CD4-positive, alpha-beta T cell treated with Interleukin-2 at 100 ng/mL for 4 hours (primary cell): ENCODE measurements around the gene KRT3.
"Not testable (repeated sequence)": the region's sequence is repeated elsewhere in the genome, so short reads cannot be mapped to it uniquely, and the experiment has no call there.

Source experiments
- DNase-seq: peaks from one replicate; pipeline ENCODE4 v3.0.0-alpha.2; 2020; ENCODE audit warnings: low spot score

Gene KRT3

DNA sequence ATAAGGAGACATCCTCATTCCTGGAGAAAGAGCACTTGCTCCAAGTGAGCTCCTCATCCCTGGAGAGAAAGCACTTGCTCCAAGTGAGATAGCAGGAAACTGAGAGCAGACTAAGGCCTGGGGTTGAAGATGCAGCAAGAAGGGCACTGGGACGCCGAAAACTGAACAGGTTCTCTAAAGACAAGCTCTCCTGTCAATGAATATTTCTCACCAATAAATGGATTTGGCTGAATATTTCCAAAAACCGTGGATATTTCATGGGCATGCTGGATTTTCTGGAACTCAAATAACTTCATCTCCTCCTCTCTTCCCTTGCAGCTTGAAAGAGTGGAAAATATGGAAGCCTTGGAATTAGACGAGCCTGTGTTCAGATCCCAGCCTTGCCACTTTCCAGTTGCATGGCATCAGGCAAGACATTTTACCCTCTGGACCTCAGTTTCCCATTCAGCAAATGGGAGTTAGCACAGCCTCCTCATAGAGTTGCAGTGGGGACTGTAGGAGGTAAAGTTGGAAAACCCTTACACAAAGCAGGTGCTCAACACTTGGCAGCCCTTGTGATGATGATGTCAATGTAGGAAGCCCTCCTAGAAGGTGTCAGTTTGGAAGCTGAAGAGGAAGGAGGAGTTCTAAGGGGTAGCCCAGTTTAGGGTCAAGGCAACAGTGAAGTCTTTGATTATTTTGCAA lies 14.4 kb downstream of the KRT3 start:
- DNase-seq, result no peak

DNA sequence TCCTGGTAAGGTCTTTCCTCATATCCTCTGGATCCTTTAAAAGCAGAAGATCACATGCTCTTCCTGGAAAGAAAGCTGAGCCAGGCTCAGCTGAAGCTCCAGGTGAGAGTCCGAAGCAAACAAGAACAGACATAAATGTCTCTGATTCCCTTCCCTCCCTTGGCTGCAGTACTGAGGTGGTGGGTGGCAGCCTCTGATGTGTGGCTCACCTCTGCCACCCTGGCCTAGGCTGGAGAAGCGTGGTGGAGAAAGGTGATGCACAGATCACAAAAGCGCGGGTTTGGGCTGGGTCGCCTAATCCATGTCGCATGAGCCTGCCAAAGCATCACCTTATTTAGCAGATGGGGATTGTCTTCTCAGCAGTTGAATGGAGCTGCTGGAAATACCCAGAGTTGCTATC lies 16.0 kb downstream of the KRT3 start:
- no peak for DNase-seq

DNA sequence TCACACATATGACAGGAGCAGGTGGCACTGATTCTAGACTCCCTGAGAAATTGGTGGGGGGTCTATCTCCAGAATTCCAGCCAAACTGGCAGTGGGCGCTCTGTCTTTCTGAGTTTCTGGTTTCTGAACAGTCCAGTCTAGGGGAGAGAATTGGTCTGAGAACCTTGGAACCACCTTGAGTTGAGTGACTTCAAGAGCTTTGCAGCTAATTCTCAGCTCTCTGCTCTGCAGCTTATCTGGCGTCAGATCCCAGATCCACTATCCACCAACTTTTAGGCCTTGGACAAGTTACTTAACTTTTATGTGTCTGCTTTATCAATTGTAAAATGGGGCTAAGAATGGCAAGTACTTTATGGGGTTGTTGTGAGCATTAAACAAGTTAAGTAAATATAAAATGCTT lies 17.1 kb downstream of the KRT3 start:
- DNase-seq, result no peak

DNA sequence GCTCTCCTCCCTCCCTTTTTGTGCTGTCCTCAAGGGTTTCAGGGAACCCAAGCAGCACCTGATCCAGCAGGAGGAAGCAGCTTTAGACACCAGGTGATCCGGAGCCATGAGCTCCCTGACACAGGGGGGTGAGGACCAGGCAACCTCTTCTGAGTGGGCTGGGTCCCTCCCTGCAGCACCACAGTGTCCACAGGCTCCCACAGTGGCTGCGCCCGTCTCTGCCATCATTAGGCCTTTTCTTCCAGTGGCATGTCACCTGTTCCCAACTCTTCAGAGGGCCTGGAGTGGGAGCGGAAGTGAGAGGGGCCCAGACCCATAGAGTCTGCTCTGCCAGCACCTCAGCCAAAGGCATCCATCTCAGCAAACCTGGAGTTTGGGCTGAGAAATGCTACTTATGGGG lies 18.4 kb downstream of the KRT3 start:
- no peak for DNase-seq

DNA sequence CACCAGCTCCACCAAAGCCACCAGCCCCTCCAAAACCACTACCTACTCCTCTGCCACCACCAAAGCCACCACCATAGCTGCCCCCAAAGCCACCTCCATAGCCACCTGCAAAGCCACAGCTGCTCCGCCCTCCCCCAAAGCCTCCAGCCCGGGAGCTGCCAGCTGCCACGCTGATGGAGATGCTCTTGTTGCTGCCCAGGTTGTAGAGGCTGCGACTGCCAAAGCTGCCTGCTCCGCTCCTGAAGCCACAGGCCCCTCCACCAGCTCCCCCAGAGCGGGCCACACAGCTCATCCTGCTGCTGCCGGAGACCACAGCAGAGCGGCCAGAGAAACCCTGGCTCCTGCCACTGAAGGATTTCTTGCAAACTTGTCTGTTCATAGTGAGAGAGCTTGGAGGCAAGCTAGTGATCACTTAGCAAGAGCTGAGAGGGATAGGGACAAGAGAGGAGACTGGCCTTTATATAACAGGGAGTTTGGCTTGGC lies 19.0 kb downstream of the KRT3 start, which contains the start of gene KRT76:
Gene KRT76, minus strand, starts transcription at position 433 of the 483 bp plus-strand sequence. Its CDS starts 54 bp downstream, at position 379.
- no peak for DNase-seq

DNA sequence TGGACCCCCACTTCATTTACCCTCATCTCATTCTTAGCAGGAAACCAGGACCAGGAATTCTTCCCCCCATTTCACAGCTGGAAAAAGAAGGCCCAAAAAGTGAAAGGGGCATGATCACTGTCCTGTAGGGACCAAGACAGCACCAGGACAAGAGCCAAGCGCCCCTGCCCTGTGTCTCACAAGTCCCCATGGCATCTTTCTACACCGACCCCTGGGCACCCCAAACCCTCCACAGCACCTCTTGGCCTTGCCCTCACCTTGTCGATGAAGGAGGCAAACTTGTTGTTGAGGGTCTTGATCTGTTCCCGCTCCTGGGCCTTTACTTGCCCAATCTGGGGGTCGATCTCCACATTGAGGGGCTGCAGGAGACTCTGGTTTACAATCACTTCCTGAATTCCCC lies 19.5 kb downstream of the KRT3 start:
- no peak for DNase-seq

DNA sequence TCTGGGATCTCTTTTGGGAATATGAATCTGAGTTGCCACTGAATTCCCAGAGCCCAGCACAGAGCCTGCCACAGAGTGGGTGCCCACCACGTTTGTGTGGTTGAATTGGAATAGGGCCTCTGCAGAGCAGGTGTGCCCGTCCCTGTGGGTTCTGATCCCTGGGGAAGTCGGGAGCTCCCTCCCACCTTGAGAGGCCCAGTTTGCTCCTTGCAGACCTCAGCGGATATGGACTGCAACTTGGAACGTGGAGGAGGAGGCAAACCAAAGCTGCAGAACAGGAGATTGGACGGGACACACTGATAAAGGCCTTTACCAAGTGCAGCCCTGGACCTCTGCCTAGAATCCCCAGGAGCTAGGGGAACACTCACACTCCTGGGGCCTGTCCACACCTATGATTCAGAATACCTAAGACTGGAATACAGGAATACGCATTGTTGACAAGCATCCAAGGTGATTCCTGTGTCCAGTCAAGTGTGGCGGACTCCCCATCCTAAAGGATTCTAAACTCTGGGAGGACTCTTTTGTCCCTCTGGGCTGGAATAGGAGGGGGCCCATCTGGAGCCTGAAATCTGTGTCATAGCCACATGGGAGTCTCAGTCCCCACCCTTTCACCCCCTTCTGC lies 21.2 kb downstream of the KRT3 start:
- no peak for DNase-seq

DNA sequence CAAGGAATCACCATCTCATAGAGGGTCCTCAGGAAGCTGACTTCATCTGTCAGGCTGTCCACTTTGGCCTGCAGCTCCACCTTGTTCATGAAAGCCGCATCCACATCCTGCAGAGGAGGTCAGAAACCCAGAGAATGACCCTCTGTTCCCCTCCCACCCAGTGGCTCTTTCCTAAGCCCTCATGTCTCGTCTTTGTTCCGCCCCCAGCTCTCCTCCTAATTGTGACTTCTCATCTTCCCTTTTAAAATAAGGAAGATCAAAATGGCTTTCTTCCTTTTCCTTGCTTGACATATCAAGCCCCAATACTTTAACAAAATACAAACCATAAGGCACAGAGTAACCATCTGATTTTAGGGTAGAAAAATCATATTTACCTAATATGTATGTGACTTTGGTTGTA lies 23.1 kb downstream of the KRT3 start:
- DNase-seq, result no peak

DNA sequence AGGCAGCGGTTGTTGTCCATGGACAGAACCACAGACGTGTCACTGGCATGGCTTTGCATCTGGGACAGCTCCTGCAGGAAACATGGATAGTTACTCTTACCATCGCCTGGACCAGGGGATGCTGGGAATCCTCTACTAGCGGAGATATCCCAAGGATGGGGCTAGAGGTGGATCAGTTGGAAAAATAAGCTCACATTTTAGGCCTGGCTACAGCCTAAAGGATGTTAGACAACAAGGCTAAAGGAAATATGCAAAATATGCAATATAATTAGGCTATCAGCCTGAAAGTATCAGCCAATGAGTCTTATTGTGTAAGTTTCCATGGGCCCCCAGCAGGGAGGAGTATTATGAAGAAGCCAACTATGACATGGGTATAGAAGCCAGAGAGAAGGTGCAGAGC lies 23.7 kb downstream of the KRT3 start:
- no peak for DNase-seq

DNA sequence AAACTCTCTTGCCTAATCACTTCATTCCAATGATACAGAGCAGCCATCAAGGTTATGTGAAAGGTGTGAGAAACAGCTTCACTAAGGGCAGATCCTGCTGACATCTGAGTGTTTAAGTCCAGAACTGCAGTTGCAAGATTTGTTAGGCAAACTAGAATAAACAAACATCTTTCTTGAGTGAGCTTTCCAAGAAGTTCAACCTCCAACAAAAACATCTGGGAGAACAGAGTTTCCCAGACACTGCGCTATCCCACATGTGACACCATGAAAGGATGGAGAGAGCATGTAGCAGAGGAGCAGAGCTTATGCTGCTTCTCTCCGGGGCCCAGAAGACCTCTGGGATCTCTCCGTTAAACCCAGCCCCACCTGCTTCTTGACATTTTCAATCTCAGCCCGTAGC lies 24.4 kb downstream of the KRT3 start:
- DNase-seq, result no peak

DNA sequence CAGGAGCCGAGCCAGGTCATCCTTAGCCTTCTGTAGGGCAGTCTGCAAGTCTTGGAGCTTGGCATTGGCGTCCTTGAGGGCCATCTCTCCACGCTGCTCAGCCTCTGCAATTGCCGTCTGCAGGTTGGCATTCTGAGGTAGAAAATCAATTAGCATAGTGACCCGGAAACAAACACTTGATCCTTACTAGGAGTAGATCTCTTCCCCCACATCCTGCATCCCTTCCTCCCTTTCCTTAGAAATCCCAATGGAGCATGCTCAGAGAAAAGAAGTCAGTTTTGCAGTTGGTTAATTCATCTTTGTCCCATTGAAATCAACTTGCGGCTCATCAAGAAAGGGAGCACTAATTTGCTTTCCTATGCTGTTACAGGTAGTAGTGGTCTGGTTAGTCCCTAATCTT lies 24.8 kb downstream of the KRT3 start:
- DNase-seq, result no peak

DNA sequence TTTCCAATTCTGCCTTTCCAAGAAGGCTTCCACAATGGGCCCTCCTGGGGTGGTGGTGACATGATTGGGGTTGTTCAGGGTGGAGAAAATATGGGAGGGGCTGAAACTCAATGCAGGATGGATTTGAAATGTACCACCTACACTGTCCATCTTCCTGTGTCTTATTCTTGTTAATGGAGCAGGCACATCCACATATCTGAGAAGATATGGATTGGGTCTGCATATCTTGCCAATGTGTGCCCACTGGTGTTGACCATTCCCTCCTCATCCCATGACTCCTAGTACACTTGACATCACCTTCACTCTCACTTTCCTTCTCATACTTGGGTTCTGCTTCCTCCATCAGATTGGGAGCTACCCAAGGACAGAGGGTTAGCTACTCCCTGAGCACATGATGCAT lies 26.0 kb downstream of the KRT3 start:
- no peak for DNase-seq

DNA sequence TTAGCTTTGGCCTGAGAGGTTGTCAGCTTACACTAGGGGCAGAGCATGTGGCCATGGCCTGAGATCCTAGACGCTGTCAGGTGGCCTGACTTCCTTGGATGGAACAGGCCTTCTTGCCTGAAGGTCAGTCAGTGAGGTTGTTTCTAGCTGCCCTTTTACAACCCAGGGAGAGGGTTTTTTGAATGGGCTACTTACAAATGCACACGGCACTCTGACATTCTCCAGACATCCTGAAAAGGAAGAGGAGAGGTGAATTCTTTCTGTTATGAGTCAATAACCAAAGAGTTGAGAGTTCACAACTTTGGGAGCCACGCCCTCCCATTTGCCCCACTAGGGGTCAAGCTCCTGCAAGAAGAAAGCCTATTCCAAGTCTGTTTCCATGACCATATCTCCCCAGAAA lies 26.6 kb downstream of the KRT3 start:
- no peak for DNase-seq

DNA sequence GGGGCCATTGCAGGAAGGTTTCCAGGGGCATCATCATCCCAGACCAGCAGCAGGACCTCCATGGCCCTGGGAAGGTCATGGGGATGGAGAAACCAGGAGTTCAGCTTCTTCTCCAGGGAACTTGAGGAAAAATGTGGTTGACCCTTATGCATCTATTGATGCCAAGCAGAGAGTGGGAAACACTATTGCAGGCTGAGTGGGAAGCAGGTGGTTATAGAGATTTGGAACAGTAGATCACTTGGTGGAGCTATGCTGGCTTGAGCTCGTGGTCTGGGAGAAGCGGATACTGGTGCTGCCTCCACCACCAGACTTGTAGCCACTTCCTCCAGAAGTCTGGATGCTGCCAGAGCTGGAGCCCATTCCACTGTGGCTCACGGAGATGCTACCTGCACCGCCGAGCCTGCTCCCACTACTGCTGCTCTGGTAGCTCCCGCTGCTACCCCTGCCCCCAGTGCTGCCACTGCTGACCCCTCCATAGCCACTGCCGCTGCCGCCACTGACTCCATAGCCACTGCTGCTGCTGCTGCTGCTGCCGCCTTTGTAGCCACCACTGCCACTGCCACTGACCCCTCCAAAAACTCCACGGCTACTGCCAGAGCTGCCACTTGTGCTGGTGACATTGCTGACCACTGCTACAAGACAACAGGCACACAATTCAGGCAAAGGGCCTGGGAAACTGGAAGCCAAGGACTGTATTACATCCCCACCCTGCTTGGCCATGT lies 27.3 kb downstream of the KRT3 start:
- DNase-seq, result no peak

DNA sequence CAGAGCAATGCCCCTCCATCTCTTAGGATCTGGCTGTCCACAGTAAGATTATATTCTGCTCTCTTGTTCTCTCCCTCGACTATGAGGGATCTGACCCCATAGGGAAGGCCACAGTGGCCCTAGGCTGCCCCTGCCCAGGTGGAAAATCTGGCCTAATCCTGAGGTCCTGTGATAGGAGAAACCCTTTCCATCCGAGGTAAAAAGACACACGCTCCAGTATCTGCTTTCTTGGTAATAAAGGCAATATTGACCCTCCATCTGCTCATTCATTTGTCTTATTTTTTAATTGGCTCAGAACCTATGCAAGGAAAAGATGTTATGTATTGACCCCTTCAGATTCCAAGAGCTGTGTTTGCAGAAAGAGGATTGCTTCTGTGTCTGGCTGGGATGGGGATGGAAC lies 28.5 kb downstream of the KRT3 start:
- no peak for DNase-seq

DNA sequence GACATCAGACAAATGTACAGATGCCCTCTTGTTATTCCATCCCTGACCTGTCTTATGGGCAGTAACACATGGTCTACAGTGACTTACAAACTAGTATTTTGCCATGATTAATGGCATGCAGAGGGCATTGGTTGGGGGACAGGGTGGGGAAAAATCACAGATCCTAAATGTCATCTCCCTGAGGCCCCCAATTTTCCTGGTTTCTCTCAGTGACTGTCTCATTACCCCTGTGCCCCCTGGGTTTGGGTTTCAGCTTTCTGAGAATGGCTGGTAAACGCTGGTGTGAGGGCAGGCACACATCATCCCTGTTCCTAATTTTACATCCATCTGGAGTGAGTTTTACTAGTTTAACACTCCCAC lies 28.9 kb downstream of the KRT3 start:
- DNase-seq, result no peak

DNA sequence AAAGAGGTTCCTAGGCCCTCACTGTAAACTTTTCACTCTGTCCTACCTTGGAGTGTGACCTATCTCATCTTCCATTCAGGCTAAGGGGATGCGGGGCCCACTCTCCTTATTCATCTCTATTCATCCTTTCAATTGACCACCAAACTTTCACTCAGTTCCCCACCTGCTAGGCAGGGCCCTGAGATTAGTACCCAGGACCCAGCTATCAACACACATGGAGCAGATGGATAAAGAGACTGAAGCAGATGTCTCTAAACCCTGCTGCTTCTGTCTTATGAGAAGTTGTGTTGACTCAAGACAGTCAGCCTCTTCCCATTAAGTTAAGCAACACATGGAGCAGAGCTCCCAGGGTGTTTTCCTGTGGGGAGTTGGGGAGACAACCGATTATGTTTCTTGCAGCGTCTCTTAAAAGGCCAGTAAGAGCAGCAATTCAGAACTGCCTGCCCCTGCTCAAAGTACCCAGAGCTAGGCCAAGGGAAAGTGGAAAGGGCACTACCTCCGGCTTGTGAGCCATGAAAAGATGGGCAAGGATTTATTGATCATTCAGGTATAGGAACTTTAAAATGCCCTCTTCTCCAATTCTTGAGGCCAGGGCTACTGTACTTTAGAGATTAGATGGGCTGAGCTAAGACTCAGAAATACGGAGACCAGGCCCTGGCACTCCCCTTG lies 29.4 kb downstream of the KRT3 start:
- no peak for DNase-seq

DNA sequence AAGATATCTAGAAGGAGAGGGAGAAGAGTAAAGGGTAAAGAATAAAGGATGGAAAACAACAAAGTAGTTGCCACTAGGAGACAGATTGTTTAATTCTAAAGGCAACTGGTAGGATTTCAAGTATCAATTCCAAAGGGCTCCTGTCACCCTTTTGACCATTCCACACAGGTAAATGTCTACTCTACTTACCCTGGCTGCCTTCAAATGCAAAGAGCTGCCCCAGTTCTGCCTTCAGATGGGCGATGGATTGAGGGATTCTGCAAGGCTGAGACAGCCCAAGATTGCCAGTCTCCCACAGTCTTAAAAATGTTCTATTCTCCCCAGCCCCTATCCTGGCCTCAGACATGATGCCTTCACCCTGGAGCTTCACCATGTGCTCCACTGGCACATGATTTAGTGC lies 30.2 kb downstream of the KRT3 start:
- DNase-seq, result no peak

DNA sequence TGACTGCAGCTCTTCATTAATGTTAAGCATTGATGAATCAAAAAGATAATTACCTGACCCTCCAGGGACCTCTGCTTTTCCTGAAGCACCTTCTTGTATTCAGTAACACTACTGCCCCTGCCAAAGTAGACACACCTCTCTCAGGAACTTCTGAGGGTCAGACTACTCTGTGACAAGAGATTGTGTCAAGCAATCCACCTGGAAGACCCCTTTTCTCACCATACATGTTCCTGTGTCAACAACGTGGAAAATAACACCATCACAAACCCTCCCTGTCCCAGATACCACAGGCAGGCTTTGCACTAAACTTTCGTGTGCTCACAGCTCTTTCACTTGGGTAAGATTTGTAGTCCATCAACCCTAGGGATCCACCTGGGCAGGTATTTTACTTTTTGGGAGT lies 31.9 kb downstream of the KRT3 start:
- DNase-seq, result no peak

DNA sequence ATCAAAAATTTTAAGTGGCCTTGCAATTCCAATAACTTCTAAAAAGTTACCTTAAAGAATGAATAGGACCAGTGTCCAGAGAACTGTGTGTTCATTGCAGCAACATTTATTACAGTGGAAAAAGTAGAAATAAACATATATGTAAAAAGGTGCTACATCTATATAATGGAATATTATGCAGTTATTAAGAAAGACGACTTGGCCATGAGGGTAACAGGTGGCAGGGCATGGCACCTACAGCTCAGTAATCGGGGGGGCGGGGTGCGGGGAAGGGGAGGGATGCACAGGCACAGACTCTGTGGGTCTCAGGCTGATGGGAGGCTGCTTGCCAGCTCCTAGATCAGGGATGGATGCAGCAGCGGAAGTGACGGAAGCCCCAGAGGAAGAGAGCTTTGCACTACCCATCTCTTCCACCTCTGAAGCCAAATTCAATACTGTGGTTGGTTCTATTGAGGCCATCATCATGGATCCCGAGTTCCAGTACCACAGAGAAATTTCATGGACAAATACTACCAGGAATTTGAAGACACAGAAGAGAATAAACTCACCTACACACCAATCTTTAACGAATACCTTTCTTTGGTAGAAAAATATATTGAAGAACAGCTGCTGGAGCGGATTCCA lies 32.8 kb downstream of the KRT3 start:
- DNase-seq, result no peak

DNA sequence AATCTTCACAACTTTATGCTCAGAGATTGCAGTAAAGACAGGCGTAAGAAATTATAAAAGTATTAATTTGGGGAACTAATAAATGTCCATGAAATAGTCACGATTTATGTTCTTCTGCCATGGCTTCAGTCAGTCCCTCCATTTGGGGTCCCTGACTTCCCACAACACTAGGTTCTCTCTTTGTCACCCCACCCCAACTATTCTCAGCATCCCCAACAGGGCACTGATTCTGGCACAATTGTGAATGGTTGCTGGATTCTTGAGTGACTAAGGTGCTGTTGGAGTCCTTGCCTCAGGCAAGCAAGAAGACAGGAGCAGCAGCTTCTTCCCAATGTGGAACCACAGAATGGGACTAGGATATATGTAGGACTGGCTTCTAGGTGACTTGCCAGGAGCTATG lies 34.1 kb downstream of the KRT3 start:
- DNase-seq, result no peak

DNA sequence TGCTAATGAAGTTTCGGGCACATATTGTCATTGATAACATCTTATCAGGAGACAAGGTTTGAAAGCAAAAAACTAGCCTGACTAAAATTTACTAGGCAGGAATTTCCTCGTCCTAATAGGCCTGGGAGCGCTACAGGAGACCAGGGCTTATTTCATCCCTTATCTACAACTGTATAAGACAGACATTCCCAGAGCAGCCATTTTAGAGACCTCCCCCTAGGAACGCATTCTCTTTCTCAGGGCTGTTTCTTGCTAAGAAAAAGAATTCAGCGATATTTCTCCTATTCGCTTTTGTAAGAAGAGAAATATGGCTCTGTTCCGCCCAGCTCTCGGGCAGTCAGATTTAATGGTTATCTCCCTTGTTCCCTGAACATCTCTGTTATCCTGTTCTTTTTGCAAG lies 34.7 kb downstream of the KRT3 start:
- DNase-seq, result not testable (repeated sequence)
